HUES48 (cell line): Measurements from ENCODE around the gene AHCYL2.

Source experiments
- H3K27ac ChIP-seq: one replicate; pipeline ENCODE4 v1.7.0; 2013; ENCODE audit warnings: low read depth, low read length, inconsistent platforms
- H3K27me3 ChIP-seq: 2 replicates; pipeline ENCODE4 v1.6.1; 2013; ENCODE audit warnings: mild to moderate bottlenecking, low read length; ENCODE audit not compliant: control insufficient read depth, insufficient read depth
- H3K36me3 ChIP-seq: 2 replicates; pipeline ENCODE4 v1.6.1; 2013; ENCODE audit warnings: low read length; ENCODE audit not compliant: control insufficient read depth, insufficient read depth
- H3K4me1 ChIP-seq: 2 replicates; pipeline ENCODE4 v1.6.1; 2013; ENCODE audit warnings: mild to moderate bottlenecking, low read length; ENCODE audit not compliant: control insufficient read depth, insufficient read depth
- H3K4me3 ChIP-seq: 2 replicates; pipeline ENCODE4 v1.5.1; 2013; ENCODE audit warnings: mild to moderate bottlenecking, low read depth, low read length
- H3K9ac ChIP-seq: 2 replicates; pipeline ENCODE4 v1.6.1; 2013; ENCODE audit warnings: mild to moderate bottlenecking, low read depth, low read length, moderate library complexity
- H3K9me3 ChIP-seq: 2 replicates; pipeline ENCODE4 v1.6.1; 2013; ENCODE audit warnings: low read length; ENCODE audit not compliant: control insufficient read depth, insufficient read depth

AHCYL2 gene

DNA sequence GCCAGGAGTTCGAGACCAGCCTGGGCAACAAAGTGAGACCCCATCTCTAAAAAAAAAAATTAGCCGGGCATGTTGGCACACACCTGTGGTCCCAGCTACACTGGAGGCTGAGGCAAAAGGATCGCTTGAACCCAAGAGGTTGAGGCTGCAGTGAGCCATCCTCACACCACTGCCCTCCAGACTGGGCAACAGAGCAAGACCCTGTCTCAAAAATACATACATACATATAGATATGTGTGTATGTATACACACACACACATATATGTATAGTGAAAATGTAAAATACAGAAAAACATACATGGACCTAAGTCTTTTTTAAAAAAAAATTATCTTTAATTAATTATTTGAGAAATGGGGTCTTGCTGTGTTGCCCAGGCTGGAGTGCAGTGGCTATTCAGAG, 30.9 kb upstream of the AHCYL2 start:
- no peak overlapping the region for H3K4me3 ChIP-seq
- no peak overlapping the region for H3K27ac ChIP-seq
- H3K9me3 ChIP-seq = 0 out of 2 replicates have a peak, but pooled peaks cover 2% of the 10 kb centered on the region
- H3K4me1 ChIP-seq = peaks cover 6% of the 10 kb centered on the region
- no peak overlapping the region for H3K9ac ChIP-seq
- H3K27me3 ChIP-seq = no peaks in the 10 kb centered on the region
- peaks cover 11% of the 10 kb centered on the region; the same call in 1 of the 2 replicates for H3K36me3 ChIP-seq

DNA sequence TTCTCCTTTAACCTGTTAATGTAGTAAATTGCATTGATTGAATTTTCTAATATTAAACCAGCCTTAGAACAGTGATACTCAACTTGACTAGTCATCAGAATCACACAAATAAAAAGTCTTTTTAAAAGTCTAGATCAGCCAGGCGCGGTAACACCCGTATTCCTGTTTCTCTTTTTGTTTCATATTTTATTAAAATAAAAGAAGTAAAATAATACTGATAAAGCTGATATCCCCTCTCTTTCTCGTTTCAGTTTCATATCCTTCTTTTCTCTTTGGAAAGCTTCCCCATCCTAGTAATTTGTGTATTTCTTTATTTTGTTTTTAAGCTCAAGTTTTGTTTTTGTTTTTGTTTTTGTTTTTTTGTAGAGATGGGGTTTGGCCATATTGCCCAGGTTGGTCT, 27.1 kb upstream of the AHCYL2 start:
- 0 out of 2 replicates have a peak, but pooled peaks cover 2% of the 10 kb centered on the region for H3K9me3 ChIP-seq
- peaks cover 9% of the 10 kb centered on the region; the same call in 1 of the 2 replicates for H3K36me3 ChIP-seq
- H3K4me1 ChIP-seq = no peaks in the 10 kb centered on the region
- H3K27me3 ChIP-seq = no peaks in the 10 kb centered on the region
- no peak overlapping the region for H3K9ac ChIP-seq
- H3K4me3 ChIP-seq = no peak overlapping the region
- no peak overlapping the region for H3K27ac ChIP-seq

DNA sequence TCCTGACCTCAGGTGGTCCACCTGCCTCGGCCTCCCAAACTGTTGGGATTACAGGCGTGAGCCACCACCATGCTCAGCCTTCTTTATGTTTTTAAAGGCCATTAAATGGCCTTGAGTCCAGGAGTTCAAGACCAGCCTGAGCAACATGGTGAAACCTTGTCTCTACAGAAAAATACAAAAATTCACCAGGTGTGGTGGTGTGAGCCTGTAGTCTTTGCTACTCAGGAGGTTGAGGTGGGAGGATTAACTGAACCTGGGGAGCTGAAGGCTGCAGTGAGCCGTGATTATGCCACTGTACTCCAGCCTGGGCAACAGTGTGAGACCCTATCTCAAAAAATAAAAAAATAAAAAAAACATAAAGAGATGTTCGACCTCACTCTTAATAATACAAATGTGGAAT, 25.4 kb upstream of the AHCYL2 start:
- 0 out of 2 replicates have a peak, but pooled peaks cover 2% of the 10 kb centered on the region for H3K9me3 ChIP-seq
- H3K4me1 ChIP-seq = no peaks in the 10 kb centered on the region
- H3K27me3 ChIP-seq = no peaks in the 10 kb centered on the region
- H3K4me3 ChIP-seq = no peak overlapping the region
- peaks cover 12% of the 10 kb centered on the region; the same call in 1 of the 2 replicates for H3K36me3 ChIP-seq
- H3K27ac ChIP-seq = no peak overlapping the region
- H3K9ac ChIP-seq = no peak overlapping the region

DNA sequence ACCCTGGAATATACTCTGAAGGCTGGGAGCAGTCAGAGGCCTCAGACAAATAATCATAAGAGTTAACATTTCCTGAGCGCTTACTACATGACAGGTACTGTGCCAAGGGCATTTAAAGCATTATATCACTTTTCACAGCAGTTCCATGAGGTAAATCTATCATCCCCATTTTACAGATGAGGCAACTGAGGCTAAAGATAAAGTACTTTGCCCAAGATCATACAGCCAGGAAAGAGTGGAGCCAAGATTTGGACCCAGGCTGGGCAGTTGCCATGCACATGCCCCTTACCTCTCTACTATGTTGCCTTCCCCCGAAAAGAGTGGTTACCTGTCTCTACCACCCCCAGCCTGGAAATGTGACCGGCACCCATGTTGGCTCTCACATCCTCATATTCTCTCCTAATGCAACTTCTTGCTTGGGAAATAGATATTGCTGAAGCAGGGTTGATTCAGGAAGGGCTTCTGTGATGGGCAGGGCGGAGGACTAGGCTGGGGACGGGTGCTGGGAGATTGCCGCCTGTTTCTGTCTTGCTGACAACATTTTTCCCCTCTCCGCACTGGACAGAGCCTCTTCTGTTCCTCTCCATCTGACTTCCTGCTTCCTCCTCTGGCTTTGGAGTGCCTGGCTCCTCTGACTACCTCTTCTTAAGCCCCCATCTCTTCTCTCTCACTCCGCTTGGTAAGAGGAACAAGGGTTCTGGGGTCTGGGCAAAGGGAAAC, 22.6 kb upstream of the AHCYL2 start:
- Histone ChIP-seq H3K27ac (no peak overlapping the region), H3K4me3 (no peak overlapping the region), H3K9ac (no peak overlapping the region), H3K27me3 (no peaks in the 10 kb centered on the region), H3K9me3 (no peaks in the 10 kb centered on the region), H3K4me1 (no peaks in the 10 kb centered on the region), H3K36me3 (peaks cover 32% of the 10 kb centered on the region)

DNA sequence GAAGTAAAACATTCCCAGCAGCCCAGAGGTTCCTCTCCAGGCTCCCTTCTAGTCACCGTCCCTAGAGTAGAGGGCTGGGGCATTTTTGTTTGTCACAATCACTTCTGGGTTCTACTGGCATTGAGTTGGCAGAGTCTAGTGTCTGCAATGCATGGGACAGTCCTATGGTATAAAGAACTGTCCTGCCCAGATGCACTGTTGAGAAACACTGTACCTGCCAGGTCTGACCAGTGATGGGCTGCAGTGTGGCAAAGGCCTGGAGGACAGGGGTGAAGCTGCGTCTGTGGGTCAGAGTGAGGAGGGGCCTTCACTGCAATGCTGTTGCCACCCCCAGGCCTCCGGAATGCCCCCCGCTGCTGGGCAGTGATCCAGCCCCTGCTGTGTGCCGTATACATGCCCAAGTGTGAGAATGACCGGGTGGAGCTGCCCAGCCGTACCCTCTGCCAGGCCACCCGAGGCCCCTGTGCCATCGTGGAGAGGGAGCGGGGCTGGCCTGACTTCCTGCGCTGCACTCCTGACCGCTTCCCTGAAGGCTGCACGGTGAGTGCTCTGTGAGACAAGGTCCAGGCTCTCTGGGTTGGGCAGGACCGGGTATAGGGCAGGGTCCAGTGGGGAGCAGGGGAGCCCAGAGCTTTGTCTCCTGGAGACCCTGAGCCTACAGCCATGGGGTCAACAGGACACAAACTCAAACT, 21.6 kb upstream of the AHCYL2 start:
- no peak overlapping the region for H3K4me3 ChIP-seq
- no peaks in the 10 kb centered on the region for H3K27me3 ChIP-seq
- no peak overlapping the region for H3K9ac ChIP-seq
- H3K4me1 ChIP-seq = no peaks in the 10 kb centered on the region
- no peak overlapping the region for H3K27ac ChIP-seq
- H3K36me3 ChIP-seq = peaks cover 37% of the 10 kb centered on the region
- no peaks in the 10 kb centered on the region for H3K9me3 ChIP-seq

DNA sequence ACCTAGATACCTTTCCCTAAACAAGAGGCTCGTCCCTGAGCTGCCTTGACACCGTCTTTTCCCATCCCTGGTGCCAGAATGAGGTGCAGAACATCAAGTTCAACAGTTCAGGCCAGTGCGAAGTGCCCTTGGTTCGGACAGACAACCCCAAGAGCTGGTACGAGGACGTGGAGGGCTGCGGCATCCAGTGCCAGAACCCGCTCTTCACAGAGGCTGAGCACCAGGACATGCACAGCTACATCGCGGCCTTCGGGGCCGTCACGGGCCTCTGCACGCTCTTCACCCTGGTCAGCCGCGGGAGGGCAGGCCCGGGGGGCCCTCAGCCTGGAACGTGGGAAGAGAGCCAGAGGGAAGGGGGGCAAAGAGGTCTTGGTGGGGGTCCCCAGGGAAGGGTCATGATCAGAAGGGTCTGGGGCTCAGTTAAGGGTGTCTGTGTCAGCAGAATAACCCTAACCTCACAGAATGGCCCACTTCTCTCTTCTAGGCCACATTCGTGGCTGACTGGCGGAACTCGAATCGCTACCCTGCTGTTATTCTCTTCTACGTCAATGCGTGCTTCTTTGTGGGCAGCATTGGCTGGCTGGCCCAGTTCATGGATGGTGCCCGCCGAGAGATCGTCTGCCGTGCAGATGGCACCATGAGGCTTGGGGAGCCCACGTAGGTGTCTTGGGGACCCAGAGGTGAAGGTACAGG, 19.6 kb upstream of the AHCYL2 start:
- H3K27me3 ChIP-seq = no peaks in the 10 kb centered on the region
- H3K9me3 ChIP-seq = no peaks in the 10 kb centered on the region
- no peak overlapping the region for H3K4me3 ChIP-seq
- no peaks in the 10 kb centered on the region for H3K4me1 ChIP-seq
- H3K36me3 ChIP-seq = peaks cover 49% of the 10 kb centered on the region
- H3K9ac ChIP-seq = no peak overlapping the region
- H3K27ac ChIP-seq = no peak overlapping the region

DNA sequence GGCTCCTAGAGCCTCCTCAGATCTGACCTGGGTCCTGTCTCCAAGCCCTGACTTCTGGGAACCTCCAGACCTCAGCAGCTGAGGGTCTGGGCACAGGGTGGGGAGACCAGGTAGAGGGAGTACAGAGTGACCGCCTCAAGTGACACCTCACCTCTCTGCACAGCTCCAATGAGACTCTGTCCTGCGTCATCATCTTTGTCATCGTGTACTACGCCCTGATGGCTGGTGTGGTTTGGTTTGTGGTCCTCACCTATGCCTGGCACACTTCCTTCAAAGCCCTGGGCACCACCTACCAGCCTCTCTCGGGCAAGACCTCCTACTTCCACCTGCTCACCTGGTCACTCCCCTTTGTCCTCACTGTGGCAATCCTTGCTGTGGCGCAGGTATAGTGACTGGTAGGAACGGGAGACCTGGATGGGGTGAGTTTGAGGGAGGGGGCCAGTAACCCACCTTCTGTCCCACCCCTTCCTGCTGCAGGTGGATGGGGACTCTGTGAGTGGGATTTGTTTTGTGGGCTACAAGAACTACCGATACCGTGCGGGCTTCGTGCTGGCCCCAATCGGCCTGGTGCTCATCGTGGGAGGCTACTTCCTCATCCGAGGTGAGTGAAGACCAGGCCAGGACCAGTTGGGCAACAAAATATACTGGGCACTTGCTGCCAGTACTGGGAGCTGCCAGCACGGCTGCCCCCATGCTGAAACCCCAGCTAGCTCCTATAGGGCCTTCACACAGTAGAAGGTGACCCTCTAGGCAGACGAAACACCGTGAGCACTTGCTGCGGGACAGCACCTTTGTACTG, 18.6 kb upstream of the AHCYL2 start:
- H3K36me3 ChIP-seq = peaks cover 58% of the 10 kb centered on the region
- H3K27ac ChIP-seq = no peak overlapping the region
- H3K9me3 ChIP-seq = no peaks in the 10 kb centered on the region
- H3K27me3 ChIP-seq = no peaks in the 10 kb centered on the region
- H3K4me3 ChIP-seq = no peak overlapping the region
- no peaks in the 10 kb centered on the region for H3K4me1 ChIP-seq
- H3K9ac ChIP-seq = no peak overlapping the region

DNA sequence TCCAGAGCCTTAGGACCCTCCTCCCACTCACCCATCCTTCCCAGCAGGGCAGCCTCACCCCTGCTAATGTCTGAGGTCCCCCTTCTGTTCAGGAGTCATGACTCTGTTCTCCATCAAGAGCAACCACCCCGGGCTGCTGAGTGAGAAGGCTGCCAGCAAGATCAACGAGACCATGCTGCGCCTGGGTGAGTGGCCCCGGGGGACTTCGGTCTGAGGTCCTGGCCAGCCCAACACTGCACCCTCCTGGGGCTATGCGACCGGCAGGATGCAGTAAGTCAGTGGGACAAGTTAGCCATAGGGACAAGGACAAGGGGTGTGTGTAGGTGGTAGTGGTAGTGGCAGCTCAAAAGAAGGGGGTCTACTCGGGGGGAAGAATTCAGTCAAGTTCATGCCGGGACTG, 16.2 kb upstream of the AHCYL2 start:
- H3K9me3 ChIP-seq = no peaks in the 10 kb centered on the region
- no peak overlapping the region for H3K4me3 ChIP-seq
- no peak overlapping the region for H3K27ac ChIP-seq
- no peak overlapping the region for H3K9ac ChIP-seq
- H3K4me1 ChIP-seq = no peaks in the 10 kb centered on the region
- H3K36me3 ChIP-seq = peaks cover 75% of the 10 kb centered on the region
- H3K27me3 ChIP-seq = no peaks in the 10 kb centered on the region

DNA sequence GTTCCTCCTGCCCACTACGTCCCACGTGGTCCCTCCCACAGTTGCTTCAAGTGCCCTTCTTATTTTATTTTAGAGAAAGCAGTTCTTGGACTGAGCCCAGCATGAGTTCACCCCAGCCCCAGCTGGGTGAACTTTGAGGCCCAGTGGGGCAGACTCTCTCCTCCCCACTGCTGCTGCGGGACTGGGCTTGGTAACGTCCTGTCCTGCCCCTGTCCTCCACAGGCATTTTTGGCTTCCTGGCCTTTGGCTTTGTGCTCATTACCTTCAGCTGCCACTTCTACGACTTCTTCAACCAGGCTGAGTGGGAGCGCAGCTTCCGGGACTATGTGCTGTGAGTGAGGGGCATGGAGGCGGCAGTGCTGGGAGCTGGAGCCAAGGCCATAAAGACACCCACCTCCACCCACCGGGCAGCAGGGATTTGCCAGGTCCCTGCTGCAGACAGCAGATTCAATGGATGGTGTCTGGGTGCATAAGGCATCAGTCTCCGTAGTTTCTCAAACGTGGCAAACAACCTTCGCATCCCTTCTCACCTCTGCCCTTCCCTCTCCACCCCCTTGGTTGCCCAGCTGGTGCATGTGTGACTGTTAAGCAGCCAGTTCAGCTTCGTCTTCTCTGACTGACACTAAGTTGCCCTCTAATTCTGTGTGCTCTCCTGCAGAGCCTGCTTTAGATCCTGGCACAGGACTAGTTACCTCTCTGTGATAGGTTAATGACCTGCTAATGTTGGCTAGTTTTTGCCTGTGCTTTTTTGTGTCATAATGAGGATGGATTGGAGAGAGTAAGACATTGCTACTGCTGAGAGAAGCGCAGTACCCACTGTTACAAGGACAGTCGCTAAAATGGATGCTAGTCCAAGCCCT, 15.5 kb upstream of the AHCYL2 start:
- Histone ChIP-seq H3K4me1 (no peaks in the 10 kb centered on the region), H3K27ac (no peak overlapping the region), H3K4me3 (no peak overlapping the region), H3K36me3 (peaks cover 73% of the 10 kb centered on the region), H3K9ac (no peak overlapping the region), H3K27me3 (no peaks in the 10 kb centered on the region), H3K9me3 (no peaks in the 10 kb centered on the region)
